ENCODE measurements around the gene ATXN7L3. TPM values are rescaled to one million over a fixed set of nuclear protein-coding genes. Genes with fewer than 3 reads are reported as not detected.
A peak's percentile ranks its signal among the peaks of the same experiment; 100 is the strongest.

The ATXN7L3 gene
- total and polyA plus RNA-seq, 9 of the 15 experiments (the other 6 are each of a cell fraction or from before 2014, with no cell fraction given), result 0.62 to 66.1 (median 33.2) TPM

GRCh38 chr17:44186307-44187130 is 13.2 kb downstream of the ATXN7L3 start, which contains the start of gene TMUB2 (continued):
- TF ChIP-seq CEBPG (CRISPR knock-in tag; IDR thresholded peaks at IDR 0.05) (peak; percentile 82), CEBPG (tag; conservative IDR thresholded peaks at IDR 0.05 in 1 of 2, IDR thresholded peaks at IDR 0.05 in 1 of 2) (peak; percentile 69 to 85; a peak in 3 of 4 replicates), SMARCE1 (IDR thresholded peaks at IDR 0.05) (peak; percentile 58), ETV5 (CRISPR knock-in tag; IDR thresholded peaks at IDR 0.05; ENCODE audit: low read depth) (peak; percentile 71; the same call in 1 of the 2 replicates), HMGN3 (IDR thresholded peaks at IDR 0.05; ENCODE audit: borderline replicate concordance, extremely low read depth, insufficient read length, low read depth, low read length) (peak; percentile 31), YY1 (IDR thresholded peaks at IDR 0.05; ENCODE audit: borderline replicate concordance in 1 of 3, control insufficient read depth in 1 of 3, extremely low read depth in 1 of 3, insufficient read depth in 3 of 3, insufficient read length in 1 of 3, insufficient replicate concordance in 2 of 3, low read depth in 1 of 3, low read length in 2 of 3) (peak in 2 of 3 experiments; percentile 7 to 39), SRSF7 (optimal IDR thresholded peaks at IDR 0.05; ENCODE audit: low read depth, low read length) (no peak), EZH2 (IDR thresholded peaks at IDR 0.05; ENCODE audit: borderline replicate concordance, low read depth, low read length) (no peak), ZNF395 (CRISPR knock-in tag; IDR thresholded peaks at IDR 0.05) (peak; percentile 68), MNT (conservative IDR thresholded peaks at IDR 0.05) (peak; percentile 36 to 64; a peak in 3 of 4 replicates), DIDO1 (tag; IDR thresholded peaks at IDR 0.05; ENCODE audit: low read depth) (no peak), POLR2B (IDR thresholded peaks at IDR 0.05; ENCODE audit: low read depth, partially characterized antibody) (peak; percentile 83), RFX5 (IDR thresholded peaks at IDR 0.05; ENCODE audit: low read depth, low read length) (no peak), OTX1 (CRISPR knock-in tag; IDR thresholded peaks at IDR 0.05) (no peak), RBBP5 (IDR thresholded peaks at IDR 0.05; ENCODE audit: borderline replicate concordance, insufficient read depth, low read length, poor library complexity, severe bottlenecking) (peak; percentile 77), ELF2 (CRISPR knock-in tag; IDR thresholded peaks at IDR 0.05) (peak; percentile 93), DLX4 (CRISPR knock-in tag; IDR thresholded peaks at IDR 0.05) (no peak), POLR2H (tag; IDR thresholded peaks at IDR 0.05; ENCODE audit: low read depth) (peak; percentile 85), KAT7 (CRISPR knock-in tag; IDR thresholded peaks at IDR 0.05; ENCODE audit: borderline replicate concordance) (peak; percentile 89; the same call in 1 of the 2 replicates), ZNF766 (CRISPR knock-in tag; conservative IDR thresholded peaks at IDR 0.05) (no peak), FOXO4 (CRISPR knock-in tag; IDR thresholded peaks at IDR 0.05) (no peak)

Data from K562 (cell line).